Heart right ventricle (tissue), 16 donors: ENCODE data around the gene ITGA7. TPM values are rescaled to one million over a fixed set of nuclear protein-coding genes. Genes with fewer than 3 reads are reported as not detected.
A peak's percentile ranks its signal among the peaks of the same experiment; 100 is the strongest.

Experiments used
- ATAC-seq, 8 donors: fragments of 200-7000 bp; cut with Tn5 transposase; one replicate each; pipeline ENCODE4 v1.9.1; 2020; ENCODE audit warnings: mild to moderate bottlenecking in 8 of 8, moderate library complexity in 8 of 8, moderate number of reproducible peaks in 1 of 8
- DNase-seq, 2 donors: peaks; one replicate each; pipeline ENCODE4 v3.0.0-alpha.2; 2020
- H3K27ac ChIP-seq, 10 donors: fragments of 200-600 bp; sonication (generic) in 2 of 10; one replicate each; pipeline versions ENCODE4 v1.5.0 to v1.8.0; 2020 to 2022; ENCODE audit warnings: mild to moderate bottlenecking in 3 of 10
- H3K27me3 ChIP-seq, 7 donors: fragments of 200-600 bp; one replicate each; pipeline ENCODE4 v1.8.0; 2021 to 2022; ENCODE audit warnings: mild to moderate bottlenecking in 2 of 7
- H3K36me3 ChIP-seq, 9 donors: fragments of 200-600 bp; sonication (generic) in 1 of 9; one replicate each; pipeline versions ENCODE4 v1.5.0 to v1.8.0; 2020 to 2022; ENCODE audit warnings: mild to moderate bottlenecking in 2 of 9
- H3K4me1 ChIP-seq, 9 donors: fragments of 200-600 bp; sonication (generic) in 1 of 9; one replicate each; pipeline versions ENCODE4 v1.5.0 to v1.8.0; 2020 to 2022; ENCODE audit warnings: mild to moderate bottlenecking in 4 of 9
- H3K4me3 ChIP-seq, 10 donors: fragments of 200-600 bp; sonication (generic) in 2 of 10; one replicate each; pipeline versions ENCODE4 v1.5.0 to v1.8.0; 2020 to 2022; ENCODE audit warnings: mild to moderate bottlenecking in 7 of 10, moderate library complexity in 2 of 10
- H3K9me3 ChIP-seq, 11 donors: fragments of 200-600 bp in 10 of 11; sonication (generic) in 2 of 11; one replicate each; pipeline versions ENCODE4 v1.5.0 to v1.8.0; 2013 to 2022; ENCODE audit warnings: mild to moderate bottlenecking in 2 of 11, control low read depth in 1 of 11, moderate library complexity in 1 of 11
- WGBS, 2 donors: extraction: QIAGEN DNeasy Blood & Tissue Kit; methylation state at CpG; one replicate each; pipeline ENCODE4 v1.1.7; 2013; ENCODE audit warnings: inconsistent platforms in 1 of 2; 5-methylcytosine and 5-hydroxymethylcytosine counted together
- intact Hi-C, 10 donors: fragments of 100-400 bp; cut with DNase I; formaldehyde crosslinking; loops; one replicate each; pipeline versions ENCODE4 v1.11.1 to v1.14.2; 2022
- polyA plus RNA-seq, 2 donors: library from polyadenylated mRNA; stranded (reverse); fragments of 200-250 nt; gene quantifications; one replicate each; pipeline ENCODE4 v1.2.3, GENCODE V29; 2013
- total RNA-seq, 10 donors: library from RNA; stranded (reverse); fragmentation: NEBNext Ultra II Directional in 3 of 10; extraction: Animal tissue kit (Norgen Biotek cat#: 25700) in 3 of 10; gene quantifications; one replicate each; pipeline versions ENCODE4 v1.2.1 to v1.2.4, GENCODE V29; 2021 to 2023
- TF ChIP-seq, protein P1 (sequence below), 9 donors: fragments of 200-600 bp; sonication (generic) in 2 of 9; IDR thresholded peaks; one replicate each; pipeline versions ENCODE4 v1.5.0 to v1.8.0; 2021 to 2022; ENCODE audit warnings: antibody characterized with exemption in 9 of 9, mild to moderate bottlenecking in 5 of 9, moderate library complexity in 1 of 9
- donor health status: Arrhythmogenic right ventricular cardiomyopathy.
- donor health status: ischemic (EF 13 %, LVEDD 7.1; RV severe dilation, severe dysfunction).
- donor health status: healthy with polysubstance abuse.
- donor health status: DM: no; HTN: yes; CAD: no.
- donor health status: DM: no; HTN: no; CAD: no.
- donor health status: ischemic (EF 25% LVEDD 6.9; RV normal size, moderate dysfunction).
- donor health status: ischemic (EF 25% LVEDD 5.7; RV mildly dilated, moderate dysfunction).
- donor health status: healthy.
- donor health status: DM: yes; HTN: yes; CAD: no.
- donor health status: Ischemic cardiomyopathy.
- donor health status: ischemic (EF 35%, LVEDD 5.7; RV mildly dilated, moderate dysfunction).
- donor health status: nonischemic (EF 11% LVEDD 7.7; RV severe dilation, severe dysfunction).
- donor health status: DM: yes; HTN: yes; CAD: no.
- donor health status: PGD.
- donor health status: ischemic (EF 29% LVEDD 5.4; RV normal size, mild dysfunction).
- donor health status: nonischemic (EF 23%, LVEDD 6.1; RV moderate dilation, normal function).

ITGA7 gene
- total and polyA plus RNA-seq, 12 donors = 247 to 750 (median 502) TPM

GRCh38 chr12:55644591-55644990 lies 63.1 kb downstream of the ITGA7 start:
- 85 to 92% methylated on average over 1 of the region's 1 CpG for WGBS, 2 donors
- Histone ChIP-seq H3K27ac (no peak overlapping the region), H3K4me1 (peaks cover 0 to 60% (median 8%) of the 10 kb centered on the region in 9 donors), H3K9me3 (no peaks in the 10 kb centered on the region), H3K36me3 (no peaks in the 10 kb centered on the region), H3K4me3 (no peak overlapping the region), H3K27me3 (no peaks in the 10 kb centered on the region)
- no peak for ATAC-seq
- intact Hi-C loops = no loop called here
- TF ChIP-seq, protein P1, sequence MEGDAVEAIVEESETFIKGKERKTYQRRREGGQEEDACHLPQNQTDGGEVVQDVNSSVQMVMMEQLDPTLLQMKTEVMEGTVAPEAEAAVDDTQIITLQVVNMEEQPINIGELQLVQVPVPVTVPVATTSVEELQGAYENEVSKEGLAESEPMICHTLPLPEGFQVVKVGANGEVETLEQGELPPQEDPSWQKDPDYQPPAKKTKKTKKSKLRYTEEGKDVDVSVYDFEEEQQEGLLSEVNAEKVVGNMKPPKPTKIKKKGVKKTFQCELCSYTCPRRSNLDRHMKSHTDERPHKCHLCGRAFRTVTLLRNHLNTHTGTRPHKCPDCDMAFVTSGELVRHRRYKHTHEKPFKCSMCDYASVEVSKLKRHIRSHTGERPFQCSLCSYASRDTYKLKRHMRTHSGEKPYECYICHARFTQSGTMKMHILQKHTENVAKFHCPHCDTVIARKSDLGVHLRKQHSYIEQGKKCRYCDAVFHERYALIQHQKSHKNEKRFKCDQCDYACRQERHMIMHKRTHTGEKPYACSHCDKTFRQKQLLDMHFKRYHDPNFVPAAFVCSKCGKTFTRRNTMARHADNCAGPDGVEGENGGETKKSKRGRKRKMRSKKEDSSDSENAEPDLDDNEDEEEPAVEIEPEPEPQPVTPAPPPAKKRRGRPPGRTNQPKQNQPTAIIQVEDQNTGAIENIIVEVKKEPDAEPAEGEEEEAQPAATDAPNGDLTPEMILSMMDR (IDR thresholded peaks at IDR 0.05) = no peak
- no peak for DNase-seq

GRCh38 chr12:55642669-55643068 lies 65.0 kb downstream of the ITGA7 start:
- H3K9me3 ChIP-seq = no peaks in the 10 kb centered on the region
- TF ChIP-seq, protein P1 (IDR thresholded peaks at IDR 0.05) = no peak
- intact Hi-C loops = no loop called here
- H3K36me3 ChIP-seq = no peaks in the 10 kb centered on the region
- peak overlapping the region in 2 of 10 donors; percentile 36 to 84 for H3K27ac ChIP-seq
- ATAC-seq (no peak), DNase-seq (no peak)
- no peak overlapping the region for H3K4me3 ChIP-seq
- WGBS, 2 donors = 70 to 74% methylated on average over 7 of the region's 7 CpGs
- peaks cover 0 to 60% (median 8%) of the 10 kb centered on the region in 9 donors for H3K4me1 ChIP-seq
- peaks cover 0 to 3% (median 0%) of the 10 kb centered on the region in 7 donors for H3K27me3 ChIP-seq

DNA sequence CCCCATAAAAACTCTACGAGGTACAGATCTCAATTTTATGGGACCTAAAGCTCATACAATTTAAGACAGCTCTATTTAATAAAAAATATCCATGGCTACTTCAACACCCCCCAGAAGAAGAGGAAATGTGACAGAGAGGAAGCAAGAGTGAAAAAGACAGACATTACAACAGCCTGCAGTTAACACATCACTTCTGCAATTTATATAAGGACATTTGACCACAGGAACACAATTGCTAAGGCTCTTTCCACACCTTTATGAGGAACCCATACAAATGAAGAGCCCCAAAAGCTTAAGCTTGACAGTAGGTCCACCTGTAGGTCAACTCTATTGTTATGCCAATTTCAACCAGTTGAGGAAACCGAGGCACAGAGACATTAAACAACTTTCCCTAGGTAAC lies 65.4 kb downstream of the ITGA7 start:
- DNase-seq (no peak), ATAC-seq (peak in 1 of 8 donors; percentile 28)
- peaks cover 0 to 3% (median 0%) of the 10 kb centered on the region in 7 donors for H3K27me3 ChIP-seq
- intact Hi-C loops = no loop called here
- H3K27ac ChIP-seq = peak overlapping the region in 2 of 10 donors; percentile 36 to 84
- TF ChIP-seq, protein P1 (IDR thresholded peaks at IDR 0.05) = no peak
- H3K4me3 ChIP-seq = no peak overlapping the region
- H3K36me3 ChIP-seq = no peaks in the 10 kb centered on the region
- peaks cover 0 to 57% (median 8%) of the 10 kb centered on the region in 9 donors for H3K4me1 ChIP-seq
- H3K9me3 ChIP-seq = no peaks in the 10 kb centered on the region
- 37 to 83% methylated on average over 2 of the region's 2 CpGs for WGBS, 2 donors

- Histone ChIP-seq H3K27ac (peak overlapping the region in 2 of 10 donors; percentile 40 to 84), H3K36me3 (no peaks in the 10 kb centered on the region), H3K4me1 (peaks cover 0 to 54% (median 3%) of the 10 kb centered on the region in 9 donors), H3K9me3 (no peaks in the 10 kb centered on the region), H3K27me3 (peaks cover 0 to 3% (median 0%) of the 10 kb centered on the region in 7 donors), H3K4me3 (no peak overlapping the region)
- 70 to 72% methylated on average over 7 of the region's 7 CpGs for WGBS, 2 donors
- ATAC-seq (peak in 1 of 8 donors; percentile 36), DNase-seq (no peak)
- TF ChIP-seq, protein P1 (IDR thresholded peaks at IDR 0.05) = no peak
- intact Hi-C loops = no loop called here
Observed at GRCh38 chr12:55641595-55641994, 66.1 kb downstream of the ITGA7 start.
